ENCODE data around the gene CLNK.

CLNK gene

GRCh38 chr4:10684631-10685030 lies at the start of gene CLNK:
TSS of gene CLNK (minus strand) at chr4:10684768. CDS start at chr4:10667869, 16,899 bp downstream.
- no peak within 1 kb of the TSS for H3K27ac ChIP-seq (ENCODE audit: poor library complexity, severe bottlenecking)
- H3K36me3 ChIP-seq (ENCODE audit: low read depth) = no peaks in the 10 kb centered on the region
- TF ChIP-seq, protein P1, sequence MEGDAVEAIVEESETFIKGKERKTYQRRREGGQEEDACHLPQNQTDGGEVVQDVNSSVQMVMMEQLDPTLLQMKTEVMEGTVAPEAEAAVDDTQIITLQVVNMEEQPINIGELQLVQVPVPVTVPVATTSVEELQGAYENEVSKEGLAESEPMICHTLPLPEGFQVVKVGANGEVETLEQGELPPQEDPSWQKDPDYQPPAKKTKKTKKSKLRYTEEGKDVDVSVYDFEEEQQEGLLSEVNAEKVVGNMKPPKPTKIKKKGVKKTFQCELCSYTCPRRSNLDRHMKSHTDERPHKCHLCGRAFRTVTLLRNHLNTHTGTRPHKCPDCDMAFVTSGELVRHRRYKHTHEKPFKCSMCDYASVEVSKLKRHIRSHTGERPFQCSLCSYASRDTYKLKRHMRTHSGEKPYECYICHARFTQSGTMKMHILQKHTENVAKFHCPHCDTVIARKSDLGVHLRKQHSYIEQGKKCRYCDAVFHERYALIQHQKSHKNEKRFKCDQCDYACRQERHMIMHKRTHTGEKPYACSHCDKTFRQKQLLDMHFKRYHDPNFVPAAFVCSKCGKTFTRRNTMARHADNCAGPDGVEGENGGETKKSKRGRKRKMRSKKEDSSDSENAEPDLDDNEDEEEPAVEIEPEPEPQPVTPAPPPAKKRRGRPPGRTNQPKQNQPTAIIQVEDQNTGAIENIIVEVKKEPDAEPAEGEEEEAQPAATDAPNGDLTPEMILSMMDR (IDR thresholded peaks at IDR 0.05; ENCODE audit: poor library complexity, severe bottlenecking) = no peak
- no peaks in the 10 kb centered on the region for H3K4me1 ChIP-seq (ENCODE audit: insufficient read depth, poor library complexity, severe bottlenecking)
- DNase-seq (ENCODE audit: low spot score) (no peak), ATAC-seq (ENCODE audit: low read depth) (no peak)
- H3K9me3 ChIP-seq (ENCODE audit: severe bottlenecking) = no peaks in the 10 kb centered on the region
- H3K4me3 ChIP-seq (ENCODE audit: severe bottlenecking) = no peak within 1 kb of the TSS
- no peaks in the 10 kb centered on the region for H3K27me3 ChIP-seq (ENCODE audit: insufficient read depth, poor library complexity, severe bottlenecking)

DNA sequence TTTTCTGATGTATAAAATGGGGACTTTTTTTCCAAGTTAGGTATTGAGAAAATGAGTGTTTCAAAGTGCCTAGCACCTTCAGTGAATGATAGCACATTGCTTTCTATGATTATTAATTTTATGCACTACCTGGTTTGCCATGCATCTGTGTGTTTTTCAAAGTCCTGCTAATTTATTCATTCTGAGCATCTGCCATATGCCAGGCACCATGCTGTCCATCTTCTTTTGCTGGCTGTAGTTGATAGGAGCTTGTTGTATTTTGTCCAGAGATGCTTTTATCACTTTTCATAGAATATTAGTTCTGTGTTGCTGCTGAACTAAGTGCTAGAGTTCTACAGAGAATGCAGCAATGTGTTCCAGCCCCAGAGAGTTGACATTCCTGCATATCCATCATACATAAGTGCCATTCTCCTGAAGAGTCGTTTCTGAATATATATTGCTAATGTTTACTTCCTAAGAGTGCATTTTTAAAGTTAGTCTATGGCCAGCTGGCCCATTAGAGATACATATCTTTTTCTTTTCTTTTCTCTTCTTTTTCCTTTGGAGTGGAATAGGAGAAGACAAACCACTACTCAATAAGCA lies 49.0 kb upstream of the CLNK start:
- Histone ChIP-seq H3K9me3 (ENCODE audit: severe bottlenecking) (no peaks in the 10 kb centered on the region), H3K4me1 (ENCODE audit: insufficient read depth, poor library complexity, severe bottlenecking) (no peaks in the 10 kb centered on the region), H3K36me3 (ENCODE audit: low read depth) (no peaks in the 10 kb centered on the region), H3K27me3 (ENCODE audit: insufficient read depth, poor library complexity, severe bottlenecking) (peaks cover 3% of the 10 kb centered on the region), H3K27ac (ENCODE audit: poor library complexity, severe bottlenecking) (no peak overlapping the region), H3K4me3 (ENCODE audit: severe bottlenecking) (no peak overlapping the region)
- ATAC-seq (ENCODE audit: low read depth) (no peak), DNase-seq (ENCODE audit: low spot score) (no peak)
- TF ChIP-seq, protein P1 (IDR thresholded peaks at IDR 0.05; ENCODE audit: poor library complexity, severe bottlenecking) = no peak

DNA sequence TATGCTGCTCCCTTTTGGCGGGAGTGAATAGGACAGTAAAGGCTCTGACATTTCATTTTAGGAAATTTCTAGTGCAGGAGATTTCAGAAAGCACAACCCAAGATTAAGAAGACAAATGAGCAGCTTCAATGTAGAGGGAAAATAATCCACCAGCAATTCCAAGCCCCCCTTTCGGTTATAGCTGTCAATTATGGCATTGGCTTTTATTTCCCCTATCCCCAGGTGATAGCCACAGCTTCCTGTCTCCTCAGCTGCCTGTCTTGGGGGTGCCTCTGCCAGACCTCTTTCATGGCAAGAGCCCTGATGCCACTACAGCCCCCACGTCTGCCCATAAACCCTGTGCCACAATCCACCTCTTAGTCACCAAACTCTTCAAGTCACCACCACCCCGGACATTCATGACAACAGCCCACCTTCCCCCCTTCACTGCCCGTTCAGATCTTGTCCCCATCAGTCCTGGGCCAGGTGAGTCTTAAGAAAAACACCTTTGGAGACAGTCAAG lies 48.4 kb upstream of the CLNK start:
- no peak overlapping the region for H3K4me3 ChIP-seq (ENCODE audit: severe bottlenecking)
- peaks cover 3% of the 10 kb centered on the region for H3K27me3 ChIP-seq (ENCODE audit: insufficient read depth, poor library complexity, severe bottlenecking)
- H3K27ac ChIP-seq (ENCODE audit: poor library complexity, severe bottlenecking) = no peak overlapping the region
- no peak for ATAC-seq (ENCODE audit: low read depth)
- TF ChIP-seq, protein P1 (IDR thresholded peaks at IDR 0.05; ENCODE audit: poor library complexity, severe bottlenecking) = no peak
- no peak for DNase-seq (ENCODE audit: low spot score)
- H3K9me3 ChIP-seq (ENCODE audit: severe bottlenecking) = no peaks in the 10 kb centered on the region
- H3K36me3 ChIP-seq (ENCODE audit: low read depth) = no peaks in the 10 kb centered on the region
- H3K4me1 ChIP-seq (ENCODE audit: insufficient read depth, poor library complexity, severe bottlenecking) = no peaks in the 10 kb centered on the region

GRCh38 chr4:10732235-10732913 lies 47.8 kb upstream of the CLNK start:
- H3K36me3 ChIP-seq (ENCODE audit: low read depth) = no peaks in the 10 kb centered on the region
- DNase-seq (ENCODE audit: low spot score) (no peak), ATAC-seq (ENCODE audit: low read depth) (no peak)
- H3K27me3 ChIP-seq (ENCODE audit: insufficient read depth, poor library complexity, severe bottlenecking) = peaks cover 3% of the 10 kb centered on the region
- H3K4me1 ChIP-seq (ENCODE audit: insufficient read depth, poor library complexity, severe bottlenecking) = no peaks in the 10 kb centered on the region
- TF ChIP-seq, protein P1 (IDR thresholded peaks at IDR 0.05; ENCODE audit: poor library complexity, severe bottlenecking) = no peak
- no peaks in the 10 kb centered on the region for H3K9me3 ChIP-seq (ENCODE audit: severe bottlenecking)
- H3K27ac ChIP-seq (ENCODE audit: poor library complexity, severe bottlenecking) = no peak overlapping the region
- no peak overlapping the region for H3K4me3 ChIP-seq (ENCODE audit: severe bottlenecking)

DNA sequence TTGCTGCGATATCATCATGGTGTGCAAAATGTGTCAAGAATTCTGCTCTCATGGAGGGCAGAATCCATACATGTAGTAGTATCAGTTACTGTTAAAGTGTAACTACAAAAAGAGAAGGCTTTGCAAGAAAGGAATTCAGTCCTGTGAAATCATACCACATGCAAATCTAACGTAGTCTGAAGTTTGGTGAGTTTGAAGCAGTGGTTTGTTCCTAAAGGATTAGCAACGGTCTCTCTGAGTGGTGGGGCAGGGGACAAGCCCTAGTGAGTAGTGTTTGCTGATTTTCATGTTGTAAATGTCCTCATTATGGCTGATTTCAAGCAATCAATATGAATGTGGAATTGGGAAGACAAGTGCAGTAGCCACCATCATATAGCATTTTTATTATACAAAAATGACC lies 47.1 kb upstream of the CLNK start:
- no peak overlapping the region for H3K27ac ChIP-seq (ENCODE audit: poor library complexity, severe bottlenecking)
- no peak overlapping the region for H3K4me3 ChIP-seq (ENCODE audit: severe bottlenecking)
- DNase-seq (ENCODE audit: low spot score) (no peak), ATAC-seq (ENCODE audit: low read depth) (no peak)
- H3K27me3 ChIP-seq (ENCODE audit: insufficient read depth, poor library complexity, severe bottlenecking) = peaks cover 3% of the 10 kb centered on the region
- no peaks in the 10 kb centered on the region for H3K4me1 ChIP-seq (ENCODE audit: insufficient read depth, poor library complexity, severe bottlenecking)
- no peaks in the 10 kb centered on the region for H3K9me3 ChIP-seq (ENCODE audit: severe bottlenecking)
- no peaks in the 10 kb centered on the region for H3K36me3 ChIP-seq (ENCODE audit: low read depth)
- TF ChIP-seq, protein P1 (IDR thresholded peaks at IDR 0.05; ENCODE audit: poor library complexity, severe bottlenecking) = no peak

All from RWPE2 (cell line).